ENCODE results near the gene GAREM1.

DNA sequence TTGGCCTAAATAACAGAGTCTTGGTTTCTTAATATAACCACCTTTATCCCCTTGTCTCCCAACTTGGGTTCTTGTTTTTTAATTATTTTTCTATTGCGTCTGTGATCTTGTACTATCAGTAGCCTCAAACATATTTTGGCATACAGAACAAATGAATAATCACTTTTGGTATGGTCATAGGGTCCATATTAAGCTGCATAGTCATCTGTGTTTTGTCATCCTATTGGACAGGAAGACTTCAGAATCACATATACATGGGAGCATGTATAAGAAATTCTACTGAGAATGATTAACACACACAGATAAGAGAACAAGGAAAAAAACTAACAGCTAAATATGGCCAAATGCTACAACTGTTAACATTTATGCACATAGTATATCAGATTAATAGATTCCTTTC lies 154.8 kb downstream of the GAREM1 start:
- TF ChIP-seq, protein P1, sequence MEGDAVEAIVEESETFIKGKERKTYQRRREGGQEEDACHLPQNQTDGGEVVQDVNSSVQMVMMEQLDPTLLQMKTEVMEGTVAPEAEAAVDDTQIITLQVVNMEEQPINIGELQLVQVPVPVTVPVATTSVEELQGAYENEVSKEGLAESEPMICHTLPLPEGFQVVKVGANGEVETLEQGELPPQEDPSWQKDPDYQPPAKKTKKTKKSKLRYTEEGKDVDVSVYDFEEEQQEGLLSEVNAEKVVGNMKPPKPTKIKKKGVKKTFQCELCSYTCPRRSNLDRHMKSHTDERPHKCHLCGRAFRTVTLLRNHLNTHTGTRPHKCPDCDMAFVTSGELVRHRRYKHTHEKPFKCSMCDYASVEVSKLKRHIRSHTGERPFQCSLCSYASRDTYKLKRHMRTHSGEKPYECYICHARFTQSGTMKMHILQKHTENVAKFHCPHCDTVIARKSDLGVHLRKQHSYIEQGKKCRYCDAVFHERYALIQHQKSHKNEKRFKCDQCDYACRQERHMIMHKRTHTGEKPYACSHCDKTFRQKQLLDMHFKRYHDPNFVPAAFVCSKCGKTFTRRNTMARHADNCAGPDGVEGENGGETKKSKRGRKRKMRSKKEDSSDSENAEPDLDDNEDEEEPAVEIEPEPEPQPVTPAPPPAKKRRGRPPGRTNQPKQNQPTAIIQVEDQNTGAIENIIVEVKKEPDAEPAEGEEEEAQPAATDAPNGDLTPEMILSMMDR (IDR thresholded peaks at IDR 0.05; ENCODE audit: low read depth, low read length) = no peak
- no peak for TF ChIP-seq EZH2phosphoT487 (IDR thresholded peaks at IDR 0.05; ENCODE audit: low read depth)
